Medulla oblongata (tissue), 1 donor: Measurements from ENCODE around the gene MAGED4.
"Not testable (repeated sequence)": the region's sequence is repeated elsewhere in the genome, so short reads cannot be mapped to it uniquely, and the experiment has no call there.

ENCODE experiments used
- DNase-seq: peaks from one replicate; pipeline ENCODE4 v3.0.0-alpha.2; 2015; ENCODE audit errors: extremely low spot score

Gene MAGED4, protein sequence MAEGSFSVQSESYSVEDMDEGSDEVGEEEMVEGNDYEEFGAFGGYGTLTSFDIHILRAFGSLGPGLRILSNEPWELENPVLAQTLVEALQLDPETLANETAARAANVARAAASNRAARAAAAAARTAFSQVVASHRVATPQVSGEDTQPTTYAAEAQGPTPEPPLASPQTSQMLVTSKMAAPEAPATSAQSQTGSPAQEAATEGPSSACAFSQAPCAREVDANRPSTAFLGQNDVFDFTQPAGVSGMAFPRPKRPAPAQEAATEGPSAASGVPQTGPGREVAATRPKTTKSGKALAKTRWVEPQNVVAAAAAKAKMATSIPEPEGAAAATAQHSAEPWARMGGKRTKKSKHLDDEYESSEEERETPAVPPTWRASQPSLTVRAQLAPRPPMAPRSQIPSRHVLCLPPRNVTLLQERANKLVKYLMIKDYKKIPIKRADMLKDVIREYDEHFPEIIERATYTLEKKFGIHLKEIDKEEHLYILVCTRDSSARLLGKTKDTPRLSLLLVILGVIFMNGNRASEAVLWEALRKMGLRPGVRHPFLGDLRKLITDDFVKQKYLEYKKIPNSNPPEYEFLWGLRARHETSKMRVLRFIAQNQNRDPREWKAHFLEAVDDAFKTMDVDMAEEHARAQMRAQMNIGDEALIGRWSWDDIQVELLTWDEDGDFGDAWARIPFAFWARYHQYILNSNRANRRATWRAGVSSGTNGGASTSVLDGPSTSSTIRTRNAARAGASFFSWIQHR

DNA sequence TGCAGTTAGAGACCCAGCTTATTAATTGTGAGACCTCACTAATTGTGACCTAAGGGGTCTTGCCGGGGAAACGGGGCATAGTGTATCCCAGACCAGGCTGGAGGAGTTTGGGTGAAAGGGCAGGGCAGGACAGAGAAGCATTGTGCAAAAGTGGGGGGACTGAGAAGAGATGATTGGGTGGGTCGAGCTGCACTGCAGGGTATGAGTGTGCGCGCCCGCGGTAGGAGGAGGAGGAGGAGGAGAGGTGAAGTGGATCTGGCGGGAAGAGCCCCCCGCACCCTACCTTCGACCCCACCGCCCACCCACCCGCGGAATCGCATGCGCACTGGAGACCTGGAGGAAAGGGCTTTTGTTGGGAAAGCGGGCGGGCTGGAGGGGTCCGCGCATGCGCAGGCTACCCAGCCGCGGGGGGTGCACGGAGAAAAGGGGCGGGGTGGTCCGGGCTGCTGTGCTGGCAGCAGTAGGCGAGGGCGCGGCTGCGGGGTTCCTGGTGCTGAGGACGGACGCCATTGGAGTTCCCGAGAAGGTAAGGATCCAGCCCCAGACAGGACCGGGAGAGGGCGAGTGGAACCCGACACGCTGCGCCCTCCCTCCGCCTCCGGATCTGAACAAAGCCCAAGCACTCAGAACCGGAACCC lies at the start of gene MAGED4:
Gene MAGED4 (plus strand): TSS at position 449 of the 638 bp plus-strand sequence. CDS start 1,035 bp downstream, outside the sequence.
- DNase-seq: not testable (repeated sequence)

DNA sequence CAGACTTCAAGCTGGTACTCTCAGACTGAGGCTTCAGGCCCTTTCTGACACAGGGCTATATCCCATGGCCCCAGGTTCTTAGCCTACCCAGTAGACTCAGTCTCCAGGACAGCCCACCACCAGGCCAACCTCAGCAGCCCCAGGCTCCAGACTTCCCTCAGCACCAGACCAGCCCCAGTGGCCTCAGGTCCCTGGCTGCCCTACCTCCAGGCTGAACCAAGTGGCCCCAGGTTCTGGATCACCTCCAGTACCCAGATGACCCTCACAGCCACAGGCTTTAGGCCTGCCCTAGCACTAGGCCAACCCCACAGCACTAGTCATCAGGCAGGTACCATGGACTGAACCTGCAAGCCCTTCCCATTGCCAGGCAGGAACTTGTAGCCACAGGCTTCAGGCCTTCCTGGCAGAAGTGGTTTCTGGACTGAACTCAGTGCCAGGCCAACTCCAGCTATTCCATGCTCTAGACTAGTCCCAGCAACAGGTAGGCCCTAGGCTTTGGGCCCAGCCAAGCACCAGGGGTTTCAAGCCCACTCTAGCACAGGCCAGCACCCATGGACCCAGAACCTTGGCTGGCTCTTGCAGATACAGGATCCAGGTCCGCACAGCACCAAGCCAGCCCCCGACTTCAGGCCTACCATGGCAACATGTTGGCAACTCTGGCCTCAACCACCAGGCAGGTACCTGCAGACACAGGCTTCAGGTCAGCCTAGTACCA lies 45.7 kb upstream of the MAGED4 start:
- DNase-seq: no peak

DNA sequence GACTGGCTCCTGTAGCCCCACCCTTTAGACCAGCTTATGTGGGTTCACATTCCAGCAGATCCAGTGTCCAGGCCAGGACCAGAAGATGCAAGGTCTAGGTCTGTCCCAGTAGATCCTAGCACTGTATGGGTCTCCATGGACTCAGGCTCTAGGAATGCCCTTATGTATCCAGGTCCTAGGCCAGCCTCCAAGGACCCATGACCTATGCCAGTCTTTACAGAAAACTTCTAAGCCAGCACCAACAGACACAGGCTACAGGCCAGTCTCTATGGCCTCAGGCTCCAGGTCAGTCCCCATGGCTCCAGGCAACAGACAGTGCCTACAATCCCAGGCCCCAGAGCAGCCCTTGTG lies 45.2 kb upstream of the MAGED4 start:
- DNase-seq: no peak

DNA sequence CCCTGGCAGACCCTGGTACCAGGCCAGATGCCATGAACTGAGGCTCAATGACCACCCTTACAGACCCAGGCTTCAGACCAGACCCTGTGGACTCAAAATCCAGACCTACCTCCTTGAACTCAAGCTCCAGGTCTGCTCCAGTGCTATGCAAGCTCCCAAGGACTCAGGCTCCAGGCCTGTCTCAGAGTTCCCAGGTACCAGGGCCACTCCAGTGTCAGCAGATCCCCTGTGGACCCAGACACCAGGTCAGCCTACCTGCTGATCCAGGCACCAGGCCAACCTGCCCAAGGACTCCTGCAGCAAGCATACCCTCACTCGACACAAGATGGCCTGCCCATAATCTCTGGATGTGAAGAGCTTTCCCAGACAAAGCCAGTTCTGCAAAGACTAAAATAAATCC lies 44.7 kb upstream of the MAGED4 start:
- DNase-seq: no peak

DNA sequence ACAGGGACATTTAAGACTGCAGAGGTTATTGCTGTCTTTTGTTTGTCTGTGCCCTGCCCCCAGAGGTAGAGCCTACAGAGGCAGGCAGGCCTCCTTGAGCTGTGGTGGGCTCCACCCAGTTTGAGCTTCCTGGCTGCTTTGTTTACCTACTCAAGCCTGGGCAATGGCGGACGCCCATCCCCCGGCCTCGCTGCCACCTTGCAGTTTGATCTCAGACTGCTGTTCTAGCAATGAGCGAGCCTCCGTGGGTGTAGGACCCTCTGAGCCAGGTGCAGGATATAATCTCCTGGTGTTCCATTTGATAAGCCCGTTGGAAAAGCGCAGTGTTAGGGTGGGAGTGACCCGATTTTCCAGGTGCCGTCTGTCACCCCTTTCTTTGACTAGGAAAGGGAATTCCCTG lies 34.0 kb upstream of the MAGED4 start:
- not testable (repeated sequence) for DNase-seq

DNA sequence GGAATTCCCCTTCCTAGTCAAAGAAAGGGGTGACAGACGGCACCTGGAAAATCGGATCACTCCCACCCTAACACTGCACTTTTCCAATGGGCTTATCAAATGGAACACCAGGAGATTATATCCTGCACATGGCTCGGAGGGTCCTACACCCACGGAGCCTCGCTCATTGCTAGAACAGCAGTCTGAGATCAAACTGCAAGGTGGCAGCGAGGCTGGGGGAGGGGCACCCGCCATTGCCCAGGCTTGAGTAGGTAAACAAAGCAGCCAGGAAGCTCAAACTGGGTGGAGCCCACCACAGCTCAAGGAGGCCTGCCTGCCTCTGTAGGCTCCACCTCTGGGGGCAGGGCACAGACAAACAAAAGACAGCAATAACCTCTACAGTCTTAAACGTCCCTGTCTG lies 24.5 kb upstream of the MAGED4 start:
- not testable (repeated sequence) for DNase-seq

DNA sequence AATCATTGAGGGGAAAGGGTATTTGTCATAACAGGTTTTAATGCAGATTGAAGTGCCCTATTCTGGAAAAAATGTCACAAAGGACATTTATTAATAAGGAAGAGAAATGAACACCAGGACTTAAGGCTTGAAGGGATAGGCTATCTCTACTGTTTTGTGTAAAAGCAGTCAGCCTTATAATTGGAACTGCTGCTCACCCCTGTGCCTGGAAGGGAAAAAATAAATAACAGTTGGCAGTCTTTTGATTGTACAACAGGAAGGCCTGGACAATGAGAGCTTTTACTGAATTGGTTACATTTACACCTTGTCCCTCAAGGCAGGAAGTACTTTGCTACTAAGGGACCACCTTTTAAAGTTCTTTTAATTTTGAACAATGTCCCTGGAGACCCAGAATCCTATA lies 17.8 kb upstream of the MAGED4 start:
- DNase-seq: no peak

DNA sequence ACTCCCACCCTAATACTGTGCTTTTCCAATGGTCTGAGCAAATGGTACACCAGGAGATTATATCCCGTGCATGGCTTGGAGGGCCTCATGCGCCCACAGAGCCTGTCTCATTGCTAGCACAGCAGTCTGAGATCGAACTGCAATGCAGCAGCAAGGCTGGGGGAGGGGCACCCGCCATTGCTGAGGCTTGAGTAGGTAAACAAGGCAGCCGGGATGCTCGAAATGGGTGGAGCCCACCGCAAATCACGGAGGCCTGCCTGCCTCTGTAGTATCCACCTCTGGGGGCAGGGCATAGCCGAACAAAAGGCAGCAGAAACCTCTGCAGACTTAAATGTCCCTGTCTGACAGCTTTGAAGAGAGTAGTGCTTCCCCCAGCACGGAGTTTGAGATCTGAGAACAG lies 13.6 kb upstream of the MAGED4 start:
- DNase-seq: not testable (repeated sequence)

DNA sequence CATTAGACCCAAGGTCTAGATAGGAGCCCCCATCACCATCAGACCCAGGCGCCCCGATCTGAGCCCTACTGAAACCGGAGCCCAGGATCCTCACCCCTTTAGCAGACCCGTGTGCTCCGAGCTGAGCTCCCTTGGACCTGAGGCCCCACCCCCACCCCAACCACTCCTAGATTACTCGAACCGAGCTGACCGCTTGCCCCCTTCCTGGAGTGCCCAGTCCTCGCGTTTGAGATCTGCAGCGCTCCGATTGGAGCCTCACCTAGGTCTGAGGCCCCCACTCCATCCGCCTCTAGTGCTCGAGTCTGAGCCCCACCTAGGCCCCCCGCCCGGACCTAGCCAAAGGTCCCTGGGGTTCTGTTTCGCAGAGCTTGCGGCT lies 378 bp downstream of the MAGED4 start:
- DNase-seq: not testable (repeated sequence)

DNA sequence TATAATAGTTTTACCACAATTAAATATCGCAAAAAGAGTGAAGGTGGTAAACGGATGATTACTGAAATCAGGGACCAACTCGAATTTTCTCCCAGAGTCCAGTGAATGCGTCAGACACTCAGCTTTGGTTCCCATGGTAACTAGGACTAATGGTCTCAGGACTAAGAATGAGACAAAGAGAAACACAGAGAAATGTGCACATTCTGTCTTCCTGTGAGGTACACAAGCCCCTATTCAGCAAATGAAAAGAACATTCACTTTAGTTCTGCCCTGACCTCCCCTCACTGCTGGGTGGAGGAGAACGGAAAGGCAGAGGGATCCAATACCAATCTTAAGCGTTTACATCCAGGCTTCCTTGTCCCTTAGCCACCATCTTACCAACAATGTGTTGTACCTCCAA lies 26.7 kb downstream of the MAGED4 start:
- not testable (repeated sequence) for DNase-seq

DNA sequence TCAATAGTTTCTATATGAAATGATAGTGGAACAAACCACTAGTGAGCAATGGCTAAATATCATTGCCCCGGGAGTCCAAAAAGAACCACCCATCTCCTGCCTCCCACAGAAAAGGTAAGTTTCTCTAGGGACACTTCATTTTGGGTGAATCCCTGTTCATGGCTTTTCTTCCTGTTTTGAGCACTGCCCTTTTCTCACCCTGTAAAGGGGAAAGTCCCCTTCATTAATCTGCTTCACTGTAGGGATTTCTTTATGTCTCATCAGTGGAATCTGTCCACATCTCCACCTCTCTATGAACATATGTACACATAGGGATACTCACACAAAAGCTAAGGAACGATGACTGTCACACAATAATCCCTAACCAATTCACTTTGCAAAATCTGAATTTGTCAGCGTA lies 28.6 kb downstream of the MAGED4 start:
- DNase-seq: no peak

DNA sequence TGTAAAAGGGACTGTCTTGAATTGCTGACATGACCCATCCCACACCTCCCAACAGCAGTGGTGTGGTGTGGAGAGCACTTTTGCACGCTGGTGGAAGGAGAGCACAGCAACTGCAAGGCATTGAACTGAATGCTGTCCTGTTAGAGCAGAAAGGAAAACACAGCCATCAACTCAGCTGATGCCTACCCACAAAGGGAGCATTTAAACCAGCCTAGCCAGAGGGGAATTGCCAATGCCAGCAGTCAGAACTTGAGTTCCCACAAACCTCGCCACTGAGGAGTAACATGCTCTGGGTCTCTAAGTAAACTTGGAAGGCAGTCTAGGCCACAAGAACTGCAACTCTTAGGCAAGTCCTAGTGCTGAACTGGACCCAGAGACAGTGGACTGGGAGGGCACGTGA lies 31.9 kb downstream of the MAGED4 start:
- peak; percentile 28 for DNase-seq

DNA sequence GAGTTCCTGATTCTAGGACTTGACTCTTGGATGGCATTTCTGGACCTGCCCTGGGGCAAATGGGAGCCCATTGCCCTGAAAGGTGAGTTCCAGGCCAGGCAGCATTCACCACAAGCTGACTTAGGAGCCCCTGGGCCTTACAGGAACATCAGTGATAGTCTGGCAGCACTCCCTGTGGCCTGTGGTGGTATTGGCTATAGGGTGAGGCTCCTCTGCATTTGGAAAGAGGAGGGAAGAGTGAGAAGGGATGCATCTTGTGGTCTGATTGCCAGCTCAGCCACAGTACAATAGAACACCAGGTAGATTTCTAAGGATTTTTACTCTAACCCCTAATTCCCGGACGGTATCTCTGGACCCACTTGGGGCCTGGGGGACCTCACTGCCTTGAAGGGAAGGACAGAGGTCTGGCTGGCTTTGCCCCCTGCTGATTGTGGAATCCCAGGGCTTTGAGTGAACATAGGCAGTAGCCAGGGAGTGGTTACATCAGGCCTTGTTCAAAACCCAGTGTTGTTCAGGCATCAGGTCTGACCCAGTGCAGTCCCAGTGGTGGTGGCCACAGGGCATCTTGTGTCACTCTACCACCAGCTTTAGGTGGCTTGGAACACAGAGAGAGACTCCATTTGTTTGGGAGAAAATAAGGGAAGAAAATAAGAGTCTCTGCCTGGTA lies 32.9 kb downstream of the MAGED4 start:
- no peak for DNase-seq

DNA sequence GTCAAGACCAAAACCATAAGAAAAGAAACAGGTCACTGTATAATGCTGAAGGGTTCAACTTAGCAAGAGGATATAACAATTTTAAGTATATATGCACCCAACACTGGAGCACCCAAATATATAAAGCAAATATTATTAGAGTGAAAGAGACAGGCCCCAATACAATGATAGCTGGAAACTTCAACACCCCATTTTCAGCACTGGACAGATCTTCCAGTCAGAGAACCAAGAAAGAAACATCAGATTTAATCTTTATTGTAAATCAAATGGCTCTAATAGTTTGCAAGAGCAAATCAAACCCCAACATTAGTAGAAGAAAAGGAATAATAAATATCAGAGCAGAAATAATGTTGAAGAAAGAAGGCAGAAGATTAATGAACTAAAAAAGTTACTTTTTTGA lies 36.2 kb downstream of the MAGED4 start:
- no peak for DNase-seq
